Occipital lobe (tissue), 2 donors: ENCODE data around the gene TCEANC2. TPM values are rescaled to one million over a fixed set of nuclear protein-coding genes. Genes with fewer than 3 reads are reported as not detected.

Experiments
- DNase-seq: peaks from one replicate; lab custom pipeline; 2025; lab: John Stamatoyannopoulos, UW
- total RNA-seq: library from RNA; depleted of rRNA; stranded (reverse); fragments of >200 nt; gene quantifications from one replicate; pipeline ENCODE4 v1.2.3, GENCODE V29; 2014

The TCEANC2 gene
- total RNA-seq, 1 donor from 2014 or later, result 7.0 TPM

DNA sequence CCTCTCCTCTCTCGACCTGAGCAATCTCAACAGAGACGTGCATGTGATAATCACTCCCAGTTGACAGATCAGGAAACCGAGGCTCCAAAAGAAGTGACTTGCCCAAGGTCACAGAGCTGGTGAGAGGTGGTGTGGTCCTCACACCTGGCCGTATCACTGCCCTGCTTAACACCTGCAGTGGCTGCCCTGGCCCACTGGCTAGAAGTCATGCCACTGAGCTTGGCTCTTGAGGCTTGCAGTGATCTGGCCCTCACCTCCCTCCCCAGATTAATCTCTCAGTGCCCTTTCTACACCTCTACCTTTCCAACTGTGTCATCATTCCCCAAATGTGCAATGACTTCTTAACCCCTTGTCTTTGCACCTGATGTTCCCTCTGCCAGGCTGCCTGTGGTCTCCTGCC lies 60.6 kb downstream of the TCEANC2 start:
- no peak for DNase-seq

DNA sequence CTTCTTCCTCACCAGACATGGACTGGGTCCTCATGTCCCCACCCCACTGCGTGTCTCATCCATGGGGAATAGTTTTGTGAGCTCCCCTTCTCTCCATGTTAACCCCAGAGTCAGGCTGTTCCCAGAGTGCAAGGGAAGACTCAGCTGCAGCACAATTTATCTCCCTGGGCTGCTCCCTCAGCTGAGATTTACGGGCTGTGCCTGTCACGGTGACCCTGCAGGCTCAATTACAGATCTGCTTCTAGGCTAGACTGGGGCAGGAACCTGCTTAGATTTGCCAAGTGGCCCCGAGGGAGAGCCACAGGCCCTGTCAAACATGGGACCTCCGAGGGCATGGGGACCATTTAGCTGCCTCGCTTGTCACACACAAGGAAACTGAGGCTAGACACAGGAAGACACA lies 61.5 kb downstream of the TCEANC2 start:
- DNase-seq, result no peak

DNA sequence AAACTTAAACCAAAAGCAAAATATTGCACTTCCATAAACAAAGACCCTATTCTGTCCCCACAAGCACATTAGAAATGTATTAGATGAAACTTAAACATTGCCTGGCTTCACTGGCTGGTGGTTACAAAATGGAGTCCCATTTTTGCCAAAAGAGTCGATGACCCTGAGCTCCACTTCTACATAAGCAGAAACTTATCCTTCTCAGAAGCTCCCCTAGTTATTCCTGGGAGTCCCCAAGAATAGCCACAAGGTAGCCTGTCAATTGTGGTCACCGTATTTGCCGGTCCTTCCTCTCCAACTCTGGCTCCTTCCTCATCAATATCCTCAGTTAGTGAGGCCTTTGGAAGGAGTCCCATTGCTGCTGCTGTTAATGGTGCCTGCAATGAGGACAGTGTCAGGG lies 62.1 kb downstream of the TCEANC2 start:
- DNase-seq, result no peak

DNA sequence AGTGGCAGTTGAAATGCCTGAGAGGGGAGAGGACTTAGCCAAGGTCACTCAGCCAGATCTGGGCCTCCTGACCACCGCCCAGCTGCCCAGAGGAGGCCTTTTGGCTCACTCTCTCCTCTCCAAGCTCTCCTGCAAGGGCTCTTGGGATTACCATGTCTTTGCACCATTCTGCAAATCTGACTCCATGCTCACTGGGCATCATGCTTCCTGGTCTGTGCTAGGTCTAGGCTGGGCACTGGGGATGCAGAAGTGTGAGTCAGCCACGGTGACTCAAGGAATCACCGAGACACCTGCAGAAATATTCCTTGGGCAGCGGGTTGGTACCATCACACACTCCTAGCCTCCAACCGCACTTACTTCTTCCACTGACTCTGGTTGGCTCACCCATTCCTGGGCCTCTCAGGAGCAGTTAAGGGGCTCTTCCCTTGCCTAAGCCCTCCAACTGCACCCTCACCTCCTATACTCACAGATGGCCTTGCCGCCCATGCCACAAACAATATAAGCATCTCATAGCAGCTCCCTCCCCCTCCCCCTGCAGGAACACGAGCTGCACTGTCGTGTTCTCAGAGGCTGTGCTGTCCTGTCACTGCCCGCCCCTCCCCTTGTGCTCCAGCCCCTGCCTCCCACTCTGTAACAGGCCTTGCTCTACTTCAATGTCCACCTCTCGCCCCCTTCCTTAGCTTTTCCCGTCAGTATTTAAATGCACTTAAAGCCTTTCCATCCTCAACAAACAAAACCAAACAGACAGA lies 64.6 kb downstream of the TCEANC2 start:
- DNase-seq, result peak; percentile 10

DNA sequence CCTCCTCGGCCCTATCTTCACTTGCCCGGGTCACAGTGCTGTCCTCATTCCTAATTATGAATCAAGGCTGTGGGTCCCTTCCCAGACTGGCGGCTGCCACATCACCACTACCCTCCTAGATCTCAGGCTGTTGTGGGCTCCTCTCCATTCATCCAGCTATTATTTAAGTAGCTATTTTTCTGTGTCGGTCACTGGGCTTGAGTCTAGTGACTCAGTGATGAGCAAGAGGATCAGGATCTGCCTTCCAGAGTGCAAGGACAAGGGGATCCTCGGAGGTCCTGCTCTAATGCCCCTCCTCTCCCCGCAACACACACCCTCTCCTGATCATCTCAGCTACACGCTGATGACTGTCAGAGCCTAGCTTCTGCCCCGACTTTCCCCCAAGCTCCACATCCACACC lies 65.3 kb downstream of the TCEANC2 start:
- no peak for DNase-seq

DNA sequence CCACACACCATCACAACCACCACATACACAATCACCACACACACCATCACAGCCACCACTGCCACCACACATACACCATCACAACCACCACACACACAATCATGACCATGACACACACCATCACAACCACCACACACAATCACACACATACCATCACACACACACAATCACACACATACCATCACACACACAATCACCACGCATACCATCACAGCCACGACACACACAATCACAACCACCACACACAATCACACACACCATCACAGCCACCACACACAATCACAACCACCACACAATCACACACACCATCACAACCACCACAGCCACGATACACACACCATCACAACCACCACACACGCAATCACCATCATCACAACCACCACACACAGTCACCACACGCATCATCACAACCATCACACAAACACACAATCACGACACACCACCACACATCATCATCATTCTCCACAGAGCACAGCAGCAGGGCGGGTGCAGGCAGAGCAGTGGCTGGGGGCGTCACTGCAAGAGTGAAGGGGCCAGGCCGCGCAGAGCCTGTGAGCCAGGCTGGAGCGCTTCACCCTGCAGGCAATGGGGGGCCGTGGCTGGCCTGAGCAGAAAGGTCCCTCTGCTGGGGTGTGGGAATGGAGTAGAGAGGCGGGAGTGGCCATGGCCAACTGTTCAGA lies 66.8 kb downstream of the TCEANC2 start:
- DNase-seq, result no peak

DNA sequence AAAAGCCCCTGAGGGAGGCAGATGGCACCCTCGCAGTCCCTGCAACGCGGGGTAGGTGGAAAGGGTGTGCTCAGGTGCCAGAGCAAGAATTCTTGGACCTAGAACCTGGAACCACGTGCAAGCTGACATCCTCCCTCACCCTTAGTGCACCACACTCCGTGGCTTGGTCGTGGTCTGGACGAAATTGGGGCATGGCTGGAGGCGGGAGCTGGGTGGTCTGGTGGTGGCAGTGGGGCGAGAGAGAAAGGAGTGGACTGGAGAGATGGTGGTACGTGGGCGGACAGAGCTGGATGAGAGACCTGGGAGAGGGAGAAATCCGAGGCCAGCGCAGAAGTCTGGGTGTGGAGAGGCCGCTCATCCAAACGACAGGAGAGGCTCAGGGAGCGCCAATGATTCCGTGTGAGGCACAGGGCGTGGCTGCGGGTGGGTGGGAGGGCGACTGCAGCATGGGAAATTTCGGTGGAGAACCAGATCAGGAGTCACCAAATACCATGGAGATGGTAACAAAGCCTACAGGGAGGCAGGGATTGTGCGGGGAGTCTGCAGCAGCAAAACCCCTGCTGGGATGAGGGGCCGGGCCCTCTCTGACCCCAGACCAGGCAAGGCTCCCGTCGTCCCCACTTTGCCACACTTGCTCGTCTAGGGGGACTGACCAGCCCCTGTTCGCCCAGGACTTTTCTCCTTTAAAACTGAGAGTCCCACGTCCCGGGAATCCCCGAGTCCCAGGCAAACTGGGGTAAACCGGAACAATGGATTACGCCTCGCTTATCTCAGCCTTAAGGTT lies 67.5 kb downstream of the TCEANC2 start:
- DNase-seq, result no peak

DNA sequence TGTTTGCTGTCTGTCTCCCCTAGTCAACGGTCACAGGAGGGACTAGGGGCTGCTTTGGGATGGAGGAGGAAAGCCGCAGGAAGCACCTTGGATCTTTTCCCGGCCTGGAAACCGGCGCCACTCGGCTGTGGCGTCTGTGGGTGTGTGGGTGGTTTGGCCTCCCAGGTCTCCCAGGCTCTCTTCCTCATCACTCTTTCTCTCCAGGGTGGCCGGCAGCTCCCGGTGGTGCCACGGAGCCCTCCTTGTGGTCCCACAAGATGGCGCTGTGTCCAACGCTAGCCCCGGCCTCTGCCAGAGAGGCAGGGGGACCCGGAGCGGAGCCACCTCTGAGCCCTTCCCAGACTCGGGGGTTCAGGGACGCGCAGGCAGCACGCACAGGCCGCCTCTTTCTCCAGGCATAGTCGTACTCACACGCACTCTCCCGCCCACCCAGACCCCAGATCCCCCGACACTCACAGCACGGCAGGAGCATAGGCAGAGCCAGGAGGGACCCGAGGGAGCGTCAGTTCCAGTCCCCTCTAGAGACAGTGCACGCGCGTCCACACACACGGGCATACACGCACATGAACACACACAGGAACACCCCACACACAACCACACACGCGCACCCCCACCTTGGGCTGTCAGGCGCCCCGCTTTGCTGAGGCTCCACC lies 68.2 kb downstream of the TCEANC2 start:
- peak; percentile 78 for DNase-seq

DNA sequence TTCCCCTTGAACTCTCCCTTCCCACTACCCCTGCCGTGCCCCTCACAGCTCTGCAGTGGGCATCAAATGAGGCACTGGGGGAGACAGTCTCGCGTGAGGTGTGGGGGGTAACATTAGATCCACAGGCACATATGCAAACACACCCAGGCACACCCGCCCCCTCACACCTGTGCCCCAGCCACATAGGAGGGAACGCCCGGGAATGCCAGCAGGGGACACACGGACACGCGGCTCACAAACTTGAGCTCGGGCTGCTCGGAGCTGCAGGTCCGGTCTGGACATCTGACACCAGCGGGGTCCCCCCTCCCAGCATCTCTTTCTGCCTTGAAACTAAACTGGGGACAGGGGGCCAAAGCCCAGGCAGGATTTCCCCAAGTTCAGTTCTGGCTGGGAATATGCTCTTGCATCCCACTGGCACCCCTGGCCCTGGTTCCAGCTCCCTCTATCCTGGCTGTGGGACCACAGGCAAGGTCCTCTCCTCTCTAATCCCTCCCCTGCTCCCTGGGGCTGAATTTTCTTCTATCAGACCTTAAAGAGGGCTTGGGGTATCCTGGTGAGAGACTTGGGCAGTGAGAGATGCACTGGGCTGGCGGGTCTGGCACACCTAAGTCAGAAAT lies 68.8 kb downstream of the TCEANC2 start:
- no peak for DNase-seq

DNA sequence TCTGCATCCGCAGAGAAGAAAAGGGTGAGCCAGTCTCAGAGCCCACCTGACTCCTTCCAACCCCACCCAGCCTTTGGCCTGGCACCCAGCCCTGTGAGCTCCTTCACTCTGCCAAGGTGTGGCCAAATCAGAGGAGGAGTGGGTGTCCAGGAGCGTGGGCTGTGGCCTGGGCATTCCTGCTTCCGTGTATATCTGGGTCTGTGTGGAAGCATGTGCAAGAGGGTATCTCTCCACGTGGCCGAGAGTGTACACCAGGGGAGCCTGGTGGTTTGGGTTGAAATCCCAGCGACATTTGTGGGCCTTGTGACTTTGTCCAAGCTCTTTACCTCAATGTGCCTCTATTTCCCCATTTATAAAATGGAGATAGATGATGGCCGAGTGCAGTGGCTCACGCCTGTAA lies 69.6 kb downstream of the TCEANC2 start:
- no peak for DNase-seq

DNA sequence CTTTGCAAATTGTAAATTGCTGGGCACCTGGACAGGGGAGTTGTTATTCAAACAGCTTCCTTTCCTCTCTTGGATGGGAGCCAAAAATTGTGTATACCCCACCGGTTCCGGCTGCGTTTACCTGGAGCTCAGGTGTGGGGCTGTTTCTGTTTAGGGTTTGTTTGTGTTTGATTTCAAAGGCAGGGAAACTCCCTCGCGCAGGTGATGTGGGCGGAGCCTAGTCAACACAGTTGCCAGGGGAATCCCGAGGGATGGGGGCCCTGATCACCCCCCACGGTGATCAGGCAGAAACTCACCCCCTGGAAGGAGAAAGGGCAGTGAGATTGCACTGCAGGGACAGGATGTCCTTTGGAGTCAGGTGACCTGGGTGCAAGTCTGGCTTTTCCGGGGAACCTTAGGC lies 71.1 kb downstream of the TCEANC2 start:
- no peak for DNase-seq

DNA sequence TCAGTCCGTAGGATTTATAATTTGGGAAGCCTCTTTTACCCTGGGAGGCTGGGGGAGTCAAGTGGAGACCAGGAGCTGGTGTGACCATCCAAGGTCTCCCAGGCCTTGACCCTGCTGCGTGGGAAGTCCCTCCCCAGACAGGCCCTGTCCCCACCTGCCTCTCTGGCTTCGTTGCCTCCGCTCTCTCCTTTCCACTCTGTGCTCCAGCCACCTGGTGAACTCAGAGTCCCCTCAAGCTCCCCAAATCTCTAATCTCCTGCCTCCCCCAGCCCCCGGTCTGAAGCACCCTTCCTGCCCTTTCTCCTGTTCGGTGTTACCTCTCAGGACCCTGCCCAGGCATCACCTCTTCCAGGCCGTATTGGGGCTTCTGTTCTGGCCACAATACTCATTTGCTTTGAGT lies 71.5 kb downstream of the TCEANC2 start:
- DNase-seq, result no peak

DNA sequence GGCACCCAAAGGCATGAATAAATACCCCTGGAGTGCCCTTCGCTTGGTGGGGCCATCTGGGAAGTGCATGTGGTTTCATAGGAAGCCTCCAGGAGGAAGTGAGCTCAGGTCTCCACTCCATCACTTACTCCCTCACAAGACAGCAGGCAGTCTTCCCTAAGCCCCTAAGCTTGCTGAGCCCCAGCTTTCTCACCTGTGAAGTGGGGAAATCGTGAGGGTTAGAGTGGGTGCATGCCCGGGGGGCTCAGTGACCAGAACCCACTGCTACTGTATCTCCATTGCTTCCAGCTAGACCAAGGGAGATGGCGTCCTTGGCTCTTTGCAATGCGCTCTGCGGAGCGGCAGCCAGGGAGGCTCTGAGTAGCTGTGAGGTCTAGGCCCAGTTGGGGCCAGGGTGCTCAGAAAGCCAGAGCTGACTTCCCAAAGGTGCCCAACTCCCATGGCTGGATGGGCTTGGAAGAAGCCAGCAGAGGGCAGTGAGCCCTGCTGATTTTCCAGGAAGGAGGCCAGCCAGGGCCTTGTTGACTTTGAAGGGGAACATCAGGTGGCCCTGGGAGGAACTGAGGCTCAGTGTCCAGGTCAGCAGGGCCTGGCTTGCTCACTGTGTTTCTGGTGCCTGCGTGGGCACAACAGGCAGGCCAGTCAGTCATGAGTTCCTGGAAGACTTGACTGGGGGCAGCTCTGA lies 72.1 kb downstream of the TCEANC2 start:
- DNase-seq, result no peak

DNA sequence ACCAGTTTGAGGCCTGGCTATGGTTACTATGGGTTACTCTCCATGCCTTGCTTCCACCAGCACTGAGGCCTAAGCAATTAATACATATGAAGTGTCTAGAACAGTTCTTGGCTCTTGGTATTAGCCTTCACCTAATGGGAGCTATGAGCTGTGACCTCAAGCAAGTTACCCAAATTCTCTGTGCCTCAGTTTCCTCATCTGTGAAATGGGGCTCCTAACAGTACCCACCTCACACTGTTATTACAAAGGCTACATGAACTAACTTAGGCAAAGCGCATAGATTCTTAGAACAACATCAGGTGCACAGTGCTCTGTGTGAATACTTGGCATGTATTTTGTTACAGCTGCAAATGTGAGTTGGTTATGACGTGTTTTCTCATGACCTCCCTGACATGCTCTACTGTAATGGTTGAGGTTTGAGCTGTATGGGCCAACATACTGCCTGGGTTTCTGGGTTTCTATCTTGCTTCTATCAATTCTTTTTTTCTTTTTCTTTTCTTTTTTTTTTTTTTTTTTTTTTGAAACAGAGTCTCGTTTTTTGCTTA lies 72.9 kb downstream of the TCEANC2 start:
- DNase-seq, result no peak

DNA sequence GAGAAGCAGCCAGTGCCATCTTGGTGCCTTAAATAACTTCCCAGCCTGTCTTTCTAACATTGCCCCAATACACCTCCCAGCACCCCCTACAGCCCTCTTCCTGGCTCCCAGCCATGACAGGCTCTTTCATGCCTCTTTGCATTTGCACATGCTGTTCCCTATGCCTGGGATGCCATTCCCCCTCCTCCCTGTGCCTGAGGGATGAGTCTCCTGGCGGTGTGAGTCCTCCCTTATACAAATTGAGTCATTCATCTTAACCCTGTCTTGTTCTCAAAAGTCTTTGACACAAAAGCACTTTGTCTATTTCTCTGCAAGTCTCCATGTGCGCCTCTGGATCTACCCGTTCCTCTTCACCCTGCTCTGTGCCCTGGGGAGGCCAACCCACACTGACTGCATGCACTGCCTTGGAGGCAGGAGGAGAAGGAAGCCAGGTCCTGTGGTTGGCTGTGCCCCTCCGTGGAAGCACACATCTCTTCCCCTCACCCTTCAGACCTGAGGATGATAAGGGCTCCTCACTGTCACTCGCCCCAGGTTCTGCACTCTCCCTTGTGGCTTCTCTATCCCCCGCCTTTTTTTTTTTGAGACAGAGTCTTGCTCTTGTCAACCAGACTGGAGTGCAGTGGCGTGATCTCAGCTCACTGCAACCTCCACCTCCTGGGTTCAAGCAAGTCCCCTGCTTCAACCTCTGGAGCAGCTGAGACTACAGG lies 74.3 kb downstream of the TCEANC2 start:
- DNase-seq, result no peak

DNA sequence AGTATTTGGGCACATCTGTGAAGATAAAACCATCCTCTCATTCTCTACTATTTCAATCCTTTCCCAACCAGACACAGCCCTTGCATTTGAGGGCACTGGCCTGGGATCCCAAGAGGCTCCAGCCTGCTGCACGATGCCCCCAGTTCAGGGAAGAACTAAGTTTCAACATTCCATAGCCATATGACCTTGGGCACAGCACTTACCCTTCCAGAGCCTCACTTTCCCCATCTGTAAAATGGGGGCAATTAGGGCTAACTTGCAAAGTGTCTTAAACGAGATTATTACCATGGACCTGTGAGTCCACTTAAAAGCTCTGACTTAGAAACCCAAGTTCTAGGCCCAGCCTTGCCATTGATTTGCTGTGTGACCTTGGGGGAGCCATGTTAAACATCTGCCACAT lies 76.5 kb downstream of the TCEANC2 start:
- no peak for DNase-seq

DNA sequence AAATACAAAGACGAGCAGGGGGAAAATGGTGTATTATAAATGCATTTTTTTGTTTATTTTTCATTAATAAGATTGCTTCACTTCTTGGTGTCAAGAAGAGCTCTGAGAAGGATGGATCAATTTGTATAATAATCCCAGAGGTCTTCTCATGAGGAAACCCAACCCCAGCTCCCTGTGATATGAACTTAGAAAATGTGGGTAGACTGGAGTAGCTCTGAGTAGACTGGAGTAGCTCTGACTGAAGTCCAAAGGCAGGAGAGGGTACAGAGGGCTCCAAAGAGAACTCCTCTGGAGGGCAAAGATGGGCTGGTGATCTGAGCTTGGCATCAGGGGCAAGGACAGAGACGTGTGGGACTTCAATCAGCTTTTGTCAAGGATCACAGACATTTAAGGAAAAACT lies 78.0 kb downstream of the TCEANC2 start:
- DNase-seq, result no peak

DNA sequence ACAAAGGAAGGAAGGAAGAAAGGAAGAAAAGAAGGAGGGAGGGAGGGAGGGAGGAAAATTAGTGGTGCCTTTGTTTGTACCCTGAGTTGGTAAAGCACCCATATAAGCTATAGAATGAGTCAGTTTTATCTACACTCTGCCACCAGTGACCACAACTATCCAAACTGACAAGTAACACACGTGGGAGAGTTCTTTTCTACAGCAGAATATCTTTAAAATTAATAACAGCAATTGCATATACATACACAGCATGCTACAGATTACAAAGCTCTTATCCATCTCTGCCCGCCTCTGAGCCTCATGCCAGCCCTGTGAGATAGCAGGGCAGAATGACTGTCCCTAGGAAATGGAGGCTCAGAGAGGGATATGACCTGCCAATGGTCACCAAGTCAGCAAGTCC lies 79.1 kb downstream of the TCEANC2 start:
- DNase-seq, result no peak

DNA sequence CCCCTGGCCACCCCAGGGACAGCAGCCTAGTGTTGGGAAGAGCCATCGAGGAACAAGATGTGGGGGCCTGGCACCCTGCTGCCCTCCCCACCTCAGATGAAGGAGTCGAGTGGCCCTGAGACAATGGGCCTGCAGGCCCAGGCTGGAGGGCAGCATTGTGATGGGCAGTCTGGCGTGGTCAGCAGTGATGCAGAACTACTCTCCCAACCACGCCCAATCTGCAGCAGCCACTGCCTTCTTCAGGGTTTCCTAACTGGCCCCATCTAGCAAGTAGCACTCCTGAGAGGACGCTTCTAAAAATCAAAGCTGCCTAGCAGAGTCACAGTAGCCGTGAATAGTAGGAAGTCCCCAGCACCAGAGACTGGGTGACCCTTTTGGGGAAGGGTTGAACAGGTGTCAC lies 80.9 kb downstream of the TCEANC2 start:
- DNase-seq, result no peak
